GM21515 (cell line): ENCODE data around the gene FBXO17.

Experiments used
- ATAC-seq: cut with Tn5 transposase; IDR thresholded peaks from one replicate; pipeline ENCODE4 v1.9.1; 2021; ENCODE audit not compliant: unreplicated experiment

The FBXO17 gene

DNA sequence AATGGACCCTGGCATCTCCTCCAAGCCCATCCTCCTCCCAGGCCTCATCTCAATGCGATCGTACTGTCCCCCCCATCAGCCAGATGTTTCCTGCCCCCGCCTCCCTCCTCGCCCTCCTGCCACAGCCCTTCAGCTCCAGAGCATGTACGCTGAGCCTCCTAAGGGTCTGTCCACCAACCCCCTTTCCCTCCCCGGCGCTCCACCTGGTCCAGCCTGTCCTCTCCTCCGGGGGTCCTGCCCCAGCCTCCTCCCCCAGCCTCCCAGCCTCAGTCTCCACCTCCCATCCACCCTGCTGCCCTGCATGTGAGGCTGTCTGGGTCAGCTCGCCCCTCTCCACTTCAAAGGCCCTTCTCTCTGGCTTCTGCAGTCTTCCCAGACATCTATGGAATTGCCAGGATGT is 80.6 kb downstream of the FBXO17 start:
- no peak for ATAC-seq

DNA sequence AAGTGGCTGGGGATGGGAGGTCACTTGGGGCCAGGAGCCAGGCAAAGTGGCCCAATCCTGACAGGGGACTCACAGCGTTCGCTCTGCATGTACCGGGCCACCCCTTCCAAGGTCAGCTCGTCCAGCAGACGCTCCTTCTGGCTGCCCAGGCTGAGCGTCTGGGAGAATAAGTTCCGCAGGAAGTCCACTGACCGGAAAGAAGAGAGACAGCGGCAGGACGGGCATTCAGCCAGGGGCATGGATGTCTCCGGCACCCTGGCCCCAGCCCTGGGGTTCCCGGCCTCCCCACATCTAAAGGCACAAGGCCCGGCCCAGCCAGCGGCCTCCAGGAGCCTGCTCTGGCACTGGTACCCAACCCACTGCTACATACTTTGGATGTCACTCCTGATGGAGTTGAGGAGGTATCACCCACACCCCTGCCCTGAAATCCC is 82.2 kb downstream of the FBXO17 start:
- no peak for ATAC-seq

GRCh38 chr19:38892841-38893240 is 82.7 kb downstream of the FBXO17 start:
- ATAC-seq, result no peak

DNA sequence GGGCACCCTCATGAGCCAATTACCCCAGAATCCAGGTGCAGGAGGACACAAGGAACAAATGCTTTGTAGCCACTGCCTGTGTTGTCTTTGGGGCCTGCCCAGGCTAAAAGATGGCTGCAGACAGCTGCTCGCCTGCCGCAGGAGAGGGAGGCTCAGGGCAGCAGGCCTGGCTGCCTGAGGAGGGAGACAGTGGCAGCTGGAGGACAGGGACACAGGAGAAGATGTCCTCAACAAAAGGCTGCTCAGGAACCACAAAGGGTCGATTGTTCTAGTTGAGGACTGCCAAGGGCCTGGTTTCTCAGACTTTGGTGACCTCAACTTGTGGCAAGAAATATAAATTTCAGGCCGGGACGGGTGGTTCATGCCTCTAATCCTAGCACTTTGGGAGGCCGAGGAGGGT is 83.8 kb downstream of the FBXO17 start:
- ATAC-seq, result no peak
